Panc1 (cell line): ENCODE results near the gene CLASRP. TPM values are rescaled to one million over a fixed set of nuclear protein-coding genes. Genes with fewer than 3 reads are reported as not detected.

Experiments
- ATAC-seq: fragments of 200-7000 bp; cut with Tn5 transposase; 2 replicates; pipeline ENCODE4 v1.9.1; 2020; ENCODE audit warnings: mild to moderate bottlenecking, moderate library complexity
- BruUV-seq: library from RNA; stranded (reverse); fragments of 400-500 nt; replicated peaks from 2 replicates; lab custom pipeline; 2021; lab: Mats Ljungman, UMichigan
- CTCF ChIA-PET: fragments of 300-600 bp; sonication (Branson Sonifier 250); formaldehyde crosslinking; loops from one replicate; lab custom pipeline; 2022; ENCODE audit warnings: antibody characterized with exemption; lab: Charles Lee
- POLR2A ChIA-PET: fragments of 300-600 bp; sonication (Branson Sonifier 250); formaldehyde crosslinking; loops from one replicate; lab custom pipeline; 2022; ENCODE audit warnings: antibody characterized with exemption; lab: Charles Lee
- DNase-seq: peaks from one replicate; pipeline ENCODE4 v3.0.0-alpha.2; 2010; ENCODE audit warnings: low read depth, low spot score
- H3K27ac ChIP-seq: 2 replicates; pipeline ENCODE4 v1.5.1; 2011; ENCODE audit warnings: mild to moderate bottlenecking, low read length, inconsistent platforms
- H3K27me3 ChIP-seq: fragments of 200-500 bp; sonication (Bioruptor generic); 2 replicates; pipeline ENCODE4 v1.6.0; 2014; ENCODE audit warnings: low read length, inconsistent platforms; ENCODE audit not compliant: control insufficient read depth, insufficient read depth
- H3K36me3 ChIP-seq: fragments of 200-500 bp; sonication (Bioruptor generic); 2 replicates; pipeline ENCODE4 v1.5.1; 2014; ENCODE audit warnings: inconsistent platforms, mild to moderate bottlenecking, low read length, moderate library complexity; ENCODE audit not compliant: control insufficient read depth, insufficient read depth
- H3K4me1 ChIP-seq: 2 replicates; pipeline ENCODE4 v1.5.1; 2011; ENCODE audit warnings: inconsistent platforms, mild to moderate bottlenecking, low read length, moderate library complexity; ENCODE audit not compliant: control insufficient read depth, insufficient read depth
- H3K4me3 ChIP-seq, 2 experiments: 2 replicates each; pipeline ENCODE4 v1.5.1; 2011 to 2012; ENCODE audit warnings: low read depth in 2 of 2, low read length in 2 of 2, mild to moderate bottlenecking in 2 of 2, inconsistent platforms in 1 of 2, moderate library complexity in 1 of 2
- H3K9me3 ChIP-seq: fragments of 200-500 bp; sonication (Bioruptor generic); 2 replicates; pipeline ENCODE4 v1.5.1; 2014; ENCODE audit warnings: low read depth, mild to moderate bottlenecking, inconsistent platforms, low read length, moderate library complexity; ENCODE audit not compliant: control insufficient read depth, insufficient read depth
- CTCF ChIP-seq: fragments of 450-650 bp; IDR thresholded peaks from 2 replicates; pipeline ENCODE4 v1.5.1; 2017; ENCODE audit warnings: mild to moderate bottlenecking
- POLR2AphosphoS5 ChIP-seq: IDR thresholded peaks from 2 replicates; pipeline ENCODE4 v1.6.1; 2012; ENCODE audit warnings: mild to moderate bottlenecking, low read depth, low read length, moderate library complexity
- REST ChIP-seq, 2 experiments: IDR thresholded peaks; 2 replicates each; pipeline ENCODE4 v1.6.1; 2011 to 2012; ENCODE audit warnings: low read depth in 2 of 2, control low read depth in 1 of 2, low read length in 1 of 2, mild to moderate bottlenecking in 1 of 2, moderate library complexity in 1 of 2; ENCODE audit not compliant: insufficient read depth in 1 of 2
- SIN3A ChIP-seq: IDR thresholded peaks from 2 replicates; pipeline ENCODE4 v1.6.1; 2012; ENCODE audit warnings: low read depth, mild to moderate bottlenecking, low read length, moderate library complexity, borderline replicate concordance; ENCODE audit not compliant: insufficient read depth
- TCF7L2 ChIP-seq: IDR thresholded peaks from 2 replicates; pipeline ENCODE4 v1.6.1; 2011; ENCODE audit warnings: mild to moderate bottlenecking, low read depth, low read length, inconsistent platforms
- in situ Hi-C: cut with HindIII; loops from 2 replicates; pipeline ENCODE4 v1.10.0; 2016; ENCODE audit warnings: low sequenced_read_pairs, low pct_unique_long_range_greater_than_20kb
- intact Hi-C: fragments of 100-400 bp; cut with micrococcal nuclease; formaldehyde crosslinking; loops from one replicate; pipeline ENCODE4 v1.10.0; 2022; ENCODE audit not compliant: unreplicated experiment
- total RNA-seq: library from RNA; stranded (reverse); gene quantifications from one replicate; pipeline ENCODE4 v1.2.1, GENCODE V29; 2021; ENCODE audit not compliant: unreplicated experiment

CLASRP gene
- total RNA-seq, 1 experiment from 2014 or later = 72.4 TPM

- POLR2A ChIA-PET = no interaction called here
- ATAC-seq (no peak), DNase-seq (no peak)
- peaks cover 4% of the 10 kb centered on the region; the same call in 1 of the 2 replicates for H3K4me1 ChIP-seq
- no peaks in the 10 kb centered on the region for H3K9me3 ChIP-seq
- H3K36me3 ChIP-seq = no peaks in the 10 kb centered on the region
- no peak for TF ChIP-seq SIN3A
- TF ChIP-seq CTCF = no peak
- no peak for TF ChIP-seq TCF7L2
- no peaks in the 10 kb centered on the region for H3K27me3 ChIP-seq
- in situ Hi-C loops (no loop called here), intact Hi-C loops (no loop called here)
- CTCF ChIA-PET = no interaction called here
- H3K4me3 ChIP-seq = no peak overlapping the region
- H3K27ac ChIP-seq = no peak overlapping the region
- BruUV-seq = no TSS peak
These were observed 74.8 kb downstream of the CLASRP start for GRCh38 chr19:45113628-45114027.

GRCh38 chr19:45114116-45114515 lies 75.3 kb downstream of the CLASRP start:
- DNase-seq = no peak
- no peak for TF ChIP-seq POLR2AphosphoS5
- no peak for TF ChIP-seq REST (IDR thresholded peaks at IDR 0.05; ENCODE audit: insufficient read depth in 1 of 2, low read depth in 2 of 2, low read length in 1 of 2)
- TF ChIP-seq CTCF = no peak
- no peak for TF ChIP-seq SIN3A

More at GRCh38 chr19:45114116-45114515, 75.3 kb downstream of the CLASRP start:
- Histone ChIP-seq H3K4me3 (no peak overlapping the region), H3K36me3 (no peaks in the 10 kb centered on the region), H3K4me1 (peaks cover 4% of the 10 kb centered on the region; the same call in 1 of the 2 replicates), H3K27me3 (no peaks in the 10 kb centered on the region), H3K27ac (no peak overlapping the region), H3K9me3 (no peaks in the 10 kb centered on the region)
- in situ Hi-C loops (no loop called here), intact Hi-C loops (no loop called here)
- POLR2A ChIA-PET = no interaction called here
- no peak for ATAC-seq
- CTCF ChIA-PET = no interaction called here
- no TSS peak for BruUV-seq
